K562 (cell line): Measurements from ENCODE around the gene MRPS6. TPM values are rescaled to one million over a fixed set of nuclear protein-coding genes. Genes with fewer than 3 reads are reported as not detected.

Experiments used
- ATAC-seq: fragments of 200-7000 bp; cut with Tn5 transposase; 3 replicates; pipeline ENCODE4 v1.9.1; 2020; ENCODE audit warnings: moderate library complexity
- BruUV-seq: library from RNA; stranded (reverse); fragments of 400-500 nt; replicated peaks from 2 replicates; lab custom pipeline; 2021; lab: Mats Ljungman, UMichigan
- CTCF ChIA-PET: fragments of 300-600 bp; formaldehyde crosslinking; extraction: SDS; loops from one replicate; lab custom pipeline; 2021; ENCODE audit warnings: low intra/inter-chr PET ratio; lab: Yijun Ruan, JAX
- POLR2A ChIA-PET: fragments of 300-600, 350-650 bp; sonication (Branson Sonifier 250); formaldehyde crosslinking; extraction: SDS; loops from one replicate; lab custom pipeline; 2021; ENCODE audit warnings: antibody characterized with exemption, inconsistent platforms; lab: Yijun Ruan, JAX
- DNase-seq, 4 experiments: peaks; one replicate each; pipeline versions ENCODE4 v3.0.0 to v3.0.0-alpha.2; 2011 to 2018; ENCODE audit warnings: low spot score in 3 of 4, mixed read lengths in 3 of 4; ENCODE audit errors: extremely low read depth in 1 of 4
- FAIRE-seq: peaks from 2 replicates; lab custom pipeline; 2011; peaks lifted over from hg19 to GRCh38; lab: Jason Lieb, UNC
- H2AFZ ChIP-seq: 2 replicates; pipeline ENCODE4 v1.6.0; 2011; ENCODE audit warnings: low read depth, low read length, control low read depth, inconsistent platforms
- H3K27ac ChIP-seq: fragments of 200-600 bp; 3 replicates; pipeline ENCODE4 v1.8.0; 2011; ENCODE audit warnings: low read depth, mild to moderate bottlenecking, control low read depth, inconsistent platforms, low read length, moderate library complexity, mixed read lengths; ENCODE audit errors: extremely low read depth
- H3K27me3 ChIP-seq, 2 experiments: fragments of 300-600 bp in 1 of 2; 2 replicates in 1 of 2; 3 replicates in 1 of 2; pipeline versions ENCODE4 v1.6.0 to v1.8.0; 2011; ENCODE audit warnings: inconsistent platforms in 2 of 2, low read length in 2 of 2, mild to moderate bottlenecking in 1 of 2, mixed read lengths in 1 of 2, moderate library complexity in 1 of 2; ENCODE audit not compliant: control insufficient read depth in 2 of 2, insufficient read depth in 2 of 2
- H3K36me3 ChIP-seq: fragments of 300-600 bp; 3 replicates; pipeline ENCODE4 v1.8.0; 2011; ENCODE audit warnings: mild to moderate bottlenecking, low read length, inconsistent platforms; ENCODE audit not compliant: control insufficient read depth, insufficient read depth
- H3K4me1 ChIP-seq, 2 experiments: fragments of 200-600 bp in 1 of 2; replicated peaks in 1 of 2; 2 replicates in 1 of 2; 3 replicates in 1 of 2; pipeline versions ENCODE4 v1.5.1 to v1.8.0; 2011; ENCODE audit warnings: inconsistent platforms in 2 of 2, low read length in 2 of 2, mild to moderate bottlenecking in 1 of 2, mixed read lengths in 1 of 2, moderate library complexity in 1 of 2; ENCODE audit not compliant: control insufficient read depth in 2 of 2, insufficient read depth in 2 of 2
- H3K4me2 ChIP-seq: 2 replicates; pipeline ENCODE4 v1.6.1; 2011; ENCODE audit warnings: low read length, control low read depth, inconsistent platforms, mixed read lengths; ENCODE audit not compliant: insufficient read depth
- H3K4me3 ChIP-seq: fragments of 200-600 bp; sonication (generic), shearing (Covaris generic); 2 replicates; pipeline ENCODE4 v1.5.1; 2016; ENCODE audit warnings: control low read depth, inconsistent platforms
- H3K79me2 ChIP-seq: fragments of 200-600 bp; 3 replicates; pipeline ENCODE4 v1.8.0; 2011; ENCODE audit warnings: low read length, inconsistent platforms; ENCODE audit not compliant: control insufficient read depth, insufficient read depth
- H3K9ac ChIP-seq, 2 experiments: 2 replicates each; pipeline versions ENCODE4 v1.6.0 to v1.6.1; 2011; ENCODE audit warnings: low read depth in 2 of 2, low read length in 2 of 2, control low read depth in 1 of 2, inconsistent platforms in 1 of 2, mild to moderate bottlenecking in 1 of 2, mixed read lengths in 1 of 2; ENCODE audit not compliant: insufficient read depth in 1 of 2
- H3K9me1 ChIP-seq: one replicate; pipeline ENCODE4 v1.6.0; 2011; ENCODE audit warnings: inconsistent platforms, mild to moderate bottlenecking, low read length, moderate library complexity; ENCODE audit not compliant: control insufficient read depth, insufficient read depth
- H3K9me3 ChIP-seq: replicated peaks from 2 replicates; pipeline ENCODE4 v1.5.1; 2011; ENCODE audit warnings: low read depth, low read length, inconsistent platforms; ENCODE audit not compliant: control insufficient read depth, insufficient read depth
- H4K20me1 ChIP-seq: replicated peaks from 2 replicates; pipeline ENCODE4 v1.6.1; 2011; ENCODE audit warnings: low read length, inconsistent platforms, mixed read lengths; ENCODE audit not compliant: control insufficient read depth, insufficient read depth
- CC2D1A ChIP-seq: fragments of 450-650 bp; IDR thresholded peaks from 2 replicates; pipeline ENCODE4 v1.6.1; 2017; ENCODE audit warnings: mild to moderate bottlenecking
- GABPB1 ChIP-seq: sonication (generic); formaldehyde crosslinking; IDR thresholded peaks from 2 replicates; pipeline ENCODE4 v1.8.0; 2022; ENCODE audit warnings: mild to moderate bottlenecking, missing genetic modification reagents
- GATA2 ChIP-seq: sonication (generic); formaldehyde crosslinking; IDR thresholded peaks from 2 replicates; pipeline ENCODE4 v1.4.0; 2020; ENCODE audit warnings: mild to moderate bottlenecking, missing genetic modification reagents
- HDAC3 ChIP-seq: fragments of 450-650 bp; IDR thresholded peaks from 2 replicates; pipeline ENCODE4 v1.6.1; 2018; ENCODE audit warnings: borderline replicate concordance, mild to moderate bottlenecking, moderate library complexity; ENCODE audit not compliant: partially characterized antibody
- NELFE ChIP-seq: IDR thresholded peaks from 2 replicates; pipeline ENCODE4 v1.6.1; 2011; ENCODE audit warnings: mild to moderate bottlenecking; ENCODE audit not compliant: insufficient read depth, insufficient read length
- PCBP1 ChIP-seq: fragments of 200-400 bp; formaldehyde crosslinking; IDR thresholded peaks from 2 replicates; pipeline ENCODE4 v1.6.1; 2018; ENCODE audit warnings: mild to moderate bottlenecking, low read depth, low read length; ENCODE audit not compliant: poor library complexity, severe bottlenecking
- TEAD2 ChIP-seq: fragments of 450-650 bp; IDR thresholded peaks from 2 replicates; pipeline ENCODE4 v1.6.1; 2016; ENCODE audit warnings: missing genetic modification characterization, control low read depth, missing compliant biosample characterization
- ZNF696 ChIP-seq: fragments of 250-450 bp; sonication (Bioruptor Pico); conservative IDR thresholded peaks from 2 replicates; pipeline ENCODE4 v1.4.0; 2020; ENCODE audit warnings: mild to moderate bottlenecking, moderate library complexity
- WGBS: fragments of 100-300 bp; shearing (Covaris generic); methylation state at CpG from one replicate; pipeline ENCODE4 v1.1.6; 2016; ENCODE audit warnings: low coverage, mixed read lengths; ENCODE audit not compliant: insufficient coverage; ENCODE audit errors: missing lambda C conversion rate; 5-methylcytosine and 5-hydroxymethylcytosine counted together
- in situ Hi-C: fragments of 300-500 bp; cut with MboI; formaldehyde crosslinking; loops from 4 replicates; pipeline ENCODE4 v1.15.0; 2018; ENCODE audit warnings: inconsistent platforms, mixed read lengths
- intact Hi-C: fragments of 100-400 bp; cut with micrococcal nuclease; formaldehyde crosslinking; loops from 2 replicates; pipeline ENCODE4 v1.14.2; 2022
- polyA plus RNA-seq, 8 experiments: library from polyadenylated mRNA; depleted of rRNA in 4 of 8; stranded (reverse) in 5 of 8; unstranded in 3 of 8; fragments of >200 nt; fragmentation: Nextera tagmentation in 2 of 8; fragmentation: Illumina TruSeq in 1 of 8; extraction: Ambion mirVana in 2 of 8; extraction: Trizol in 1 of 8; gene quantifications; 2 replicates each; pipeline versions ENCODE4 v1.2.1 to v1.2.3, GENCODE V29; 2011 to 2014; ENCODE audit warnings: inconsistent platforms in 1 of 8, missing spikeins in 1 of 8
- total RNA-seq, 7 experiments: library from RNA; depleted of rRNA in 6 of 7; stranded (reverse); fragments of >200 nt in 6 of 7; fragmentation: Illumina TruSeq in 2 of 7; extraction: Trizol in 2 of 7; gene quantifications; 2 replicates each; pipeline versions ENCODE4 v1.2.1 to v1.2.3, GENCODE V29; 2011 to 2021; ENCODE audit warnings: low replicate concordance in 1 of 7

MRPS6 gene
- total and polyA plus RNA-seq, 9 of the 15 experiments (the other 6 are each of a cell fraction or from before 2014, with no cell fraction given) = 26.1 to 72.0 (median 39.3) TPM

DNA sequence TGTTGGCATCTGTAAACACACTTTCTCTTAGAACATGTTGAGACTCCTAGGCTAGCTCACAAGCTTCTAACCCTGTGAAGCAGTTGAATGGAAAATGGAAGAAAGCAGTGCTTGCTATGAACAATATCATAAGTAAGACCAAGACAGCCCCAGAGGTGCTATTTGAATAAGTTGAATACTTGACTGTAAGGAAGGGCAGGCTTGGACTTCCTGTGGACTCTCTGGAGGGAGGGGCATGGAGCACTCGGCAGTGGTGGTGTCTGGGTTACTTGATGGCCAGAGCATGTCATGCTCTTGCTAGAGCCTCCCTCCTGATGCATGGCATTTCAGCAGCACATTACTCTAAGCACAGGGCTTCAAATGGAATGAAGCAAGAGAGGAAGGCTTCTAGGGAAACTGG, 60.0 kb downstream of the MRPS6 start:
- Histone ChIP-seq H3K36me3 (peaks cover 20% of the 10 kb centered on the region; the same call in 2 of the 3 replicates), H3K9me1 (peaks cover 3% of the 10 kb centered on the region), H3K4me3 (no peak overlapping the region), H4K20me1 (no peaks in the 10 kb centered on the region), H3K9ac (no peak overlapping the region), H2AFZ (no peak overlapping the region), H3K9me3 (no peaks in the 10 kb centered on the region), H3K27me3 (no peaks in the 10 kb centered on the region), H3K27ac (no peak overlapping the region), H3K4me1 (peaks cover 3 to 17% of the 10 kb centered on the region in 2 experiments; a peak in 3 of 5 replicates), H3K4me2 (no peak overlapping the region), H3K79me2 (peaks cover 55% of the 10 kb centered on the region)
- WGBS = 90% methylated on average over 1 of the region's 1 CpG
- DNase-seq (no peak), FAIRE-seq (no peak), ATAC-seq (no peak)
- no TSS peak for BruUV-seq
- in situ Hi-C loops (no loop called here), intact Hi-C loops (no loop called here)
- CTCF ChIA-PET = no interaction called here
- POLR2A ChIA-PET = interaction anchor here (0.6 to 2.0 kb wide), 3 partner anchors 9 to 66 kb away, joined by 3 to 11 read pairs (median 5); no protein-coding TSS in a partner anchor
- no peak for TF ChIP-seq CC2D1A
- no peak for TF ChIP-seq TEAD2
- no peak for TF ChIP-seq HDAC3
- no peak for TF ChIP-seq GATA2
- no peak for TF ChIP-seq GABPB1 (CRISPR knock-in tag)
- TF ChIP-seq NELFE = no peak
- no peak for TF ChIP-seq ZNF696 (CRISPR knock-in tag)
- TF ChIP-seq PCBP1 = no peak
